IPS-NIHi7 (cell line): ENCODE measurements around the gene ABCB10.
"Not testable (repeated sequence)": the region's sequence is repeated elsewhere in the genome, so short reads cannot be mapped to it uniquely, and the experiment has no call there.

Experiments
- DNase-seq: peaks from one replicate; pipeline ENCODE4 v3.0.0; 2012; ENCODE audit warnings: mixed read lengths; ENCODE audit errors: extremely low spot score

The ABCB10 gene

DNA sequence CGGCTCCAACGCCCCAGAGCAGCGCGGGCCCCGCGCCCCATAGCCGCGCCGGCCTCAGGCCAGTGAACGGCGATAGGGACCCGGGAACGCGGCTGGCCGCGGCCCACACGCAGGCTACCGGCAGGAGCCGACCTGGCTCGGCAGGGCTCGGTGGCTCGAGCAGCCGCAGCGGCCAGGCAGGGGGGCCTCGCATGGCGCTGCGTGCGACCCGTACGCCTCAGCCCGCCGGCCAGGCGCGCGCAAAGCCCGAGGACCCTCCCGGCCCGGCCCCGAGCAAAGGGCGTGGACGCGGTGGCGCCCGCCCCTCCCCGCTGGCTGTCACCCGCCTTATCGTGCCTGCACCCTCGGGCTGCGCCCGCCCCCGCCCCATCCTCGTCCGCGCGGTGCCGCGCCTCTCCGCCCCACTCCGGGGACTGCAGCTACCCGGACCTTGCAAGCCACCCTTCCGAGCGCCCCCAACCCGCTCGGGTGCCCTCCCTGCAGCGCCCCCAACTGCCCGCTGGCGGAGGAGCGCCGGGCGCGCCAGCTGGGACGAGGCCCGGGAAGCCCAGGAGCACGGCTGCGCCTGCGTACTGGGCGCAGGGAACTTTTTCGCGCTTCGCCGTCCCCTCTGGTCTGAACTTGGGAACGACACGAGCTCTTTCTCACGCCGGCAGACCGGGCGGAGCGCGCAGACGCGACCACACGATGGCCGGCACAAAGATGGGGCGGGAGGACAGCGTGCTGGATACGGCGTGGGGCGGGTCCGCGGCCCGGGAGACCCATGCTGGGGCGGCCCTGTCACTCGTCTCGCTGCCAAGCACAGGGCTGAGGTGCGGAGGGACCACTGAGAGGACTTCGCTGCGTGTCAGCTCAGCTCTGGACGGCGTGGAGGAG, at the start of gene ABCB10:
TSS of gene ABCB10 (minus strand) at position 248 of the 876 bp plus-strand sequence. CDS start at position 193, 55 bp downstream.
- peak; percentile 98 for DNase-seq

DNA sequence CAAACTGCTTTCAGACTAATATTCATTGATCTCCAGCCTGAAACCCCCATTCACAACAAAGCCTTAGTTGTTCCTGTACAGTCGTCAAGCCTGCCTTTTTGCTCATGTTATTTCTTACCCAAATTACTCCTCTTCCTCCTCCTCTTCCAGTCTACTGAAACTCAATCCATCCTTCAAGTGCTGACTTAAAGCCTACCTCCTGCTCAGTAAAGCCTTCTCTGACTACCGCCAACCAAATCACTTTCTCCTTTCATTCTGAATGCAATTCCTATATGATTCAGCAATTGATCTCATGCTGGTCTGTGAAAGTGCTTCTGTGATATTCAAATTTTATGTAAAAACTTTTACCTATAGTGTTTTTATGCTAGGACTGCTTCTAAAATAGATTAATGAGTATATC, 48.9 kb upstream of the ABCB10 start:
- DNase-seq, result no peak

DNA sequence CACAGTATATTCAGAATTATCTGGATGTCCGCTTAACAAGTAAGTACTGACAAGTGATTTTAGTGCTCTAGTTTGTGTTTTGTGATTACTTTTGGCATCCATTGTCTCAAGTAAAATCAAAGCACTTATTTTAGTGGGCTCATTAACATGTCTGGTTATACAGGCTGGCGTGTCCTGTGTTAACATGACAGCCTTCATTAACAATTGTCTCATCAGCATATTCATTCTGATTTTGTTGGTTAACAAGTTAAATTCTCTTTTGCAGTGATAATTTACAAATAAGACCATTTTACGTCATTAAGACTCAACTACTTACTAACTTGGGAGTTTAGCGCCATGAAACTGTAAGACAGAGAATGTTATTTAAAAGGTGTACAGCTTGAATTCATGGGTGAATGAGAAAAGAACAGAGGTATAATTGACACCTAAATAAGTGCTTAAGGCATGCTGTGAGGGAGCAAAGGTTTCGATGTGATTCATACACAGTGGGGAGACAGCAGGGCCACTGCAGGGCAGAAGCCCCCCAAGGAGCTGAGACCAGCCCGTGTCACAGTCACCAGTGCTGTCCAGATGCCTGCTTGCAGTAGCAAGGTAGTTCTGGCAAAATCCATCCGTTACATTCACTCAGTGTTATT, 45.0 kb upstream of the ABCB10 start:
- DNase-seq, result no peak

DNA sequence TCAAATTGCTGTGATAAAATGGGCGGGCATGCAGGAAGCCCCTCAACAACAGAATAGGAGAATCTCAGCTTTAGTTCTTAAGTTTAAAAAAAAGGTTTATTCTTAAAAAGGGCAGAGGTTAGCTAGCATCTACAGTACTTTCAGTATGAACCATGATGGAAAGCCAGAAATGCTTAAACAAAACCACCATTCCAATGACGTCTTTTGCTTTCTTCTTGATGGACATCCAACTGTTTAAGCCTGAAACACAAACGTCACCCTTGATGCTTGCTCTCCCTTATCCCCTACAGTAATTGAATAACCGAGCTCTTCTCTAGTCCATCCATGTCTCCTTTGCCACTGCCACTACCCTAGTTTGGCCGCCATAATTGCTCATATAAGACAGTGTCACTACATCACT, 41.7 kb upstream of the ABCB10 start:
- DNase-seq, result no peak

DNA sequence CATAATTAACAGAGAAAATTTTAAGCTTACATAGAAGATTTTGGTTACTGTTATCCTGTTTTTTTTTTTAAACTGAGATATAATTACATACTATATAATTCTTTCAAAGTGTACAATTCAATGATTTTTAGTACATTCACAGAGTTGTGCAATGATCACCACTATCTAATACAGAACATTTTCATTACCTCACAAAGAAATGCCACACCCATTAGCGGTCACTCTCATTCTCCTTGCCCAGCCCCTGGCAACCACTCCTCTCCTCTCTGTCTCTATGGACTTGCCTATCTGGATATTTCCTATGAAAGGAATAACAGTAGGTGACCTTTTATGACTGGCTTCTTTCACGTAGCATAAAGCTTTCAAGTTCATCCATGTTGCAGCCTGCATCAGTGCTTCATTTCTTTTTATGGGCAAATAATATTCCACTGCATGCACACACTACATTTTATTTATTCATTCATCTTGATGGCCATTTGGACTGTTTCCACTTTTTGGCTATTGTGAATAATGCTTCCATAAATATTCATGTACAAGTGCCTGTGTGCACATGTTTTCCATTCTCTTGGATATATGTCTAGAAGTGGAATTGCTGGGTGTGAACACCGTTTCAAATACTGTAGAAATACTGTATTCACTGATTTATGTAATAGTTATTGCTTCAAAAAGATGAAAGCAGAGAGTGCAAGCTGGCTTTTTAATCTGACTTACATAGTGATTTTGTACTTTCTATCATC, 40.9 kb upstream of the ABCB10 start:
- no peak for DNase-seq

DNA sequence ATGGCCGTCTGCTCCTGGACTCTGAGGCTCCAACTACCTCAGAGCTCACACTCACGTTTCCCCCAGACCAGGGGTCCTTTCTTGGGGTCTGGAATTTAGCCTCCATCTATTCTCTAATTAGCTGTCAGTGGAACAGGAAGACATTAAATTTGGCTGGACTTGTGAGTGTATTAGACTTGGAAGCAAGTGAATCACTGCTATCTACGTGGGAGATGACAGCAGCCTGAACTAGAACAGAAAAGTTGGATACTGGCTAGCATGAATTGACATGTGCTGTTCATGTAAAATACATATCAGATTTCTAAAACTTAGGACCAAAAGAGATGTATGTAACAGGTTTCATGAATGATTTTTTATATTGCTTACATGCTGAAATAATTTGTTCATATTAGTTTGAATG, 39.4 kb upstream of the ABCB10 start:
- DNase-seq, result no peak

DNA sequence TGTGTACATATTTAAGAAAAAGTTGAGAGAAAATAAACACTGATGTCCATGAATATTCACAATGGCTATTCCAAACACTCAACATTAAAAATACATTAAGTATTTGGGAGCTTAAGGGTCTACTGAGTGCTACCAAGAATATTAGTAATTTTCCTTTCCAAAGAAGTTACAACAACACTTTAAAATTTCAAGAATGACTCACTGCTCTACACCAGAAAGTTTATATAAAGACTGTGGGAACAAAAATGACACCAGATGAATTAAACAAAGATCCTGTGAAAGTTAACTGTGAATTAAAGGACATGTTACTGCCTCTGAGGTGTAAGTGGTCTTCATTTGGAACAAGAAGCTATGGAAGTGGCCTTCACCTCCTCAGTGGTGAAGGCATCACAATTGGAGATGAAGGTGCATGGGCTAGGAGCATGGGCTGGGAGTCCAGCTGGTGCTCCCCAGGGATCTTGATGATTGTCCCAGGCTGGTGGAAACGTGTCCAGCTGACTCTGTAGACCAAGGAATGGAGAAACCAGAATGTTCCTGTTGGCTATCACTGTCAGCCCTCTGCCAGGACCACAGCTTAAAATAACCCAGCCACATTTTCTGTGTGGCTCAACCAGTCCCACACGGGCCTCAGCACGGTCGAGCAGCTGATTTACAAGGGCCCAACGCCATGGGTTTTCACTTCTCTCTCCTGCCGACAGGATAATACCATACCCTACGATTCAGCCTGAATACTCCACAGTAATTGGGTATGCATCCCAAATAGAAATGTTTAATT, 38.6 kb upstream of the ABCB10 start:
- DNase-seq, result no peak

DNA sequence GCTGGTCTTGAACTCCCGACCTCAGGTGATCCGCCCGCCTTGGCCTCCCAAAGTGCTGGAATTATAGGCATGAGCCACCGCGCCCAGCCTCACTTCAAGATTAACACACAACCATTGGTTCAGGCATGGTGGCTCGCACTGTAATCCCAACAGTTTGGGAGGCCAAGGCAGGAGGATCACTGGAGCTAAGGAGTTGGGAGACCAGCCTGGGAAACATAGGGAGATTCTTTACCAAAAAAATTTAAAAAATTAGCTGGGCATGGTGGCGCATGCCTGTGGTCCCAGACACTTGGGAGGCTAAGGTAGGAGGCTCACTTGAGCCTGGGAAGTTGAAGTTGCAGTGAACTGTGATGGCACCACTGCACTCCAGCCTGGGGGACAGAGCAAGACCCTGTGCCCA, 37.4 kb upstream of the ABCB10 start:
- not testable (repeated sequence) for DNase-seq

DNA sequence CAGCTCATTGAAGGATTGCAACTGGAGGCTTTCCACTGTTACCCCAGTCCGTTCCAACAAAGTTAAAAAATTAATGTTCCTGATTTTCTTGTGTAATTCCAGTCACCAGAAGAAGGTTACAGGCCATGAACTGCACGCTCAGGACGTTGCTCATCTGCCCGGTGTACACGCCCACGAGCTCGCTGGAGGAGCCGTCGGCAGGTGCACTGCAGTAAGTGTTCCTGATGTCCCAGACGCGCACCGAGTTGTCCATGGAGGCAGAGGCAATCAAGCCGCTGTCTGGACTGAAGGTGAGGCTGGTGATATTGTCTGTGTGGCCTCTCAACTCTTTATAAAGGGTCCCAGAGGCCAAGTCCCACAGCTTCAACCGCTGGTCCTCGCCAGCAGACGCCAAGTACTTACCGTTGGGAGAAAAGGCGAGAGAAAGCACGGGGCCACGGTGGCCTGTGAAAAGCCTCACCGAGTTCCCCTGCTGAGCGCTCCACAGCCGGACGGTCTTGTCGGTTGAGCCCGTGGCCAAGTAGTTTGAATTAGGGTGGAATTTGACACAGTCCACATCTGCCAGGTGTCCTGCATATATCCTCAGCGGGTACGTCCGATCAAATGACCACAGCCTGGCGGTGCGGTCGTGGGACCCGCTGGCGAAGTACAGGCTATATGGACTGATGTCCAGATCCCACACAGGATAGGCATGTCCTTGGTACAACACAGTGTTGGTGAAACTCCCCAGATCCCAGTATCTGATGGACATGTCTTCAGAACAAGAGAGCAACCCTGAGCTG, 35.9 kb upstream of the ABCB10 start:
- DNase-seq, result no peak

DNA sequence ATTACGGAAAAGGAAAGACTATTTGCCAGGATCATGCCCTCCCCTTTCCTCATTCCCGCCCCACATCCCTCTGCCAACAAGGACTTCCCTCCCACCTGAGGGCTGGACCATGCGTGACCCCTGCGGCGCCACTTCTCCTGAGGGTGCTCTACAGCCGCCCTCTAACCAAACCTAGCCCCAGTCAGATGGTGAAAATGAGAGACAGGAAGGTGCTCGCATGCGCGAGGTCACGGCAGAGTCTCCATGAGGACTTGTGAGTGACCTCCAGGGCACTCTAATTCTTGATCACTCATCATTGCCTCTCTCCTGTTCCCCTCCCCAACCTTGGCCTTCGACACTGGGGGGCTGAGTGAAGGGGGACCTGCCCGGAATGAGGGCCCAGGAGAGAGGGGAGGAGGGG, 35.3 kb upstream of the ABCB10 start:
- no peak for DNase-seq

DNA sequence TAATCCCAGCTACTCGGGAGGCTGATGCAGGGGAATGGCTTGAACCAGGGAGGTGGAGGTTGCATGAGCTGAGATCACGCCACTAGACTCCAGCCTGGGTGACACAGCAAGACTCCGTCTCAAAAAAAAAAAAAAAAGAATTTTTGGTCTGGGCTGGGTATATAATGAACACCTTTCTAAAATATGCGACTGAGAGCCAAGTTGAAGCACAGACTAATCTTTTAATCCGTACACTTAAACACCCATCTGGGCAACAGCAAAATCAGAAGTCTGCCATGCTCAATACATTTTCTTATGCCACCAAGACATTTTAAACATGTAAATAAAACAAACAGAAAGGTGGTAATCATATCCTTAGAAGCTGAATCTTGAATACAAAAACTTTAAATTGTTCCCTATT, 31.6 kb upstream of the ABCB10 start:
- no peak for DNase-seq

DNA sequence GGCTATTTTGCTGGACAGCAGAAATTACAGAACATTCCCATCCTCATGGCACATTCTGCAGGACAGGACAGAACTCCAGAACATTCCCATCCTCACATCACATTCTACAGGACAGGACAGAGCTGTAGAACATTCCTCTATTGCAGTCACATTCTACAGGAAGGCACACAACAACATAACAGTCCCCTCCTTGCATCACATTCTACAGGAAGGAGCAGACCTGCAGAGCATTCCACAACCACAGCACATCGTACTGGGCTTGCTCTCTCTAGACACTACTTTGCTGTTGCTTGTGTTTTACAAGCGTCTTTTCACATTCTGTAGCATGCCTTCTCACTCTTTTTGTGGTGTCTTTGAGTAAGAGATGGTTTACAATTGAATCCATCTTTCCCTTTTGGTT, 26.8 kb upstream of the ABCB10 start:
- no peak for DNase-seq

DNA sequence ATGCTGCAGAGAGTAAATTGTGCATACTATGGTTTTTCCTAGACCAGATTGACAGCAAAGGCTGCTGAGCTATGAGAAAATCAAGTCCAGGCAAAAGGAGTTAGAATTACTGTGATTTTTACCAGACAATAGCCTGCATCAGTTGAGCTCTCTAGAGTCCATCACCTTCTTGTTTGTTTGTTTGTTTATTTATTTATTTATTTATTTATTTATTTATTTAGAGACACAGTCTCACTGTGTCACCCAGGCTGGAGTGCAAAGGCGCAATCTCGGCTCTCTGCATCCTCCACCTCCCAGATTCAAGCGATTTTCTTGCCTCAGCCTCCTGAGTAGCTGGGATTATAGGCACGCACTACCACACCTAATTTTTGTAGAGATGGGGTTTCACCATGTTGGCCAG, 24.2 kb upstream of the ABCB10 start:
- no peak for DNase-seq

DNA sequence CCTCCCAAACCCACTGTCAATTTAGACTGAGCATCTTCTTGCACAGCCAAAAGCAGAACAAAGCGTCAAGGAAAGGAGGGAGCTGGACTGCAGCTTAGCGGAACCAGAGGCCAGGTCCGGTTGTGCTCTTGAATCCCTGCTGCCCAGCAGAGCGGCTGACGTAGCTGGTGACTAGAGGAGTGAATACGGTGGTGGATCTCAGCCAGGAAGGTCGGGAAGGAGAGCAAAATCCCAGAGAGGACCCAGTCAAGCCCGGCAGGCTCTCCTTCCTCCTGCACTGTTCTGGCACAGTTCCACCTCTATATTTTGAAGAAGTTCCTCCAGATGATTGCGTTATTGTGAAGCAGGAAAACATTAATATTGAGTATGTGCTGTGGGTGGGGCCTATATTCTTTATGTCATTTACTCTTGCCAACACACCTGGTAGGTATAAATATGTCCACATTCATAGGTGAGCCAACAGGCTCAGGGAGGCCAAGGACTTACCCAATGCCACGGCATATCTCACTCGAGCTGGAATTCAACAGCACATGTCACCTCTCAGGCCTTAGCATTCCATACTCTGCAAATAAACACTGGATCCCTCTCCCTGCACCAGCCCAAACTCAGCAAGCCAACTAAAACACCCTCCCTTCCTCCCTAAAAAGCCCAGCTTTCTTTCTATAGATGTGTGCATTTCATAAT, 23.6 kb upstream of the ABCB10 start:
- DNase-seq, result no peak

DNA sequence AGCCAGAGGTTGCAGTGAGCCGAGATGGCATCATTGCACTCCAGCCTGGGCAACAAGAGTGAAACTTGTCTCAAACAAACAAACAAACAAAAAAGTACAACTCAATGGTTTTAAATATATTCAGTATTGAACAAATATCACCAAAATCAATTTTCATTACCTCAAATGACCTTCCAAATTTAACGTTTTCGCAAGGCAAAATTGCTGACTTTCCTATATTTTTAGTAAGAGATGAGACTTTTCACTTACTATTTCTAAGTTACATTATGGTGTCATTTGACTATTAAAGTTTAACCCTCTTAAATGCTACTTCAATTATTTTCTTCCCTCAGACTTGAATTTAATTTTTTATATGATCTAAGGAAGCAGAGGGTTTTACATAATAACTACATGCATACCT, 23.0 kb upstream of the ABCB10 start:
- no peak for DNase-seq

DNA sequence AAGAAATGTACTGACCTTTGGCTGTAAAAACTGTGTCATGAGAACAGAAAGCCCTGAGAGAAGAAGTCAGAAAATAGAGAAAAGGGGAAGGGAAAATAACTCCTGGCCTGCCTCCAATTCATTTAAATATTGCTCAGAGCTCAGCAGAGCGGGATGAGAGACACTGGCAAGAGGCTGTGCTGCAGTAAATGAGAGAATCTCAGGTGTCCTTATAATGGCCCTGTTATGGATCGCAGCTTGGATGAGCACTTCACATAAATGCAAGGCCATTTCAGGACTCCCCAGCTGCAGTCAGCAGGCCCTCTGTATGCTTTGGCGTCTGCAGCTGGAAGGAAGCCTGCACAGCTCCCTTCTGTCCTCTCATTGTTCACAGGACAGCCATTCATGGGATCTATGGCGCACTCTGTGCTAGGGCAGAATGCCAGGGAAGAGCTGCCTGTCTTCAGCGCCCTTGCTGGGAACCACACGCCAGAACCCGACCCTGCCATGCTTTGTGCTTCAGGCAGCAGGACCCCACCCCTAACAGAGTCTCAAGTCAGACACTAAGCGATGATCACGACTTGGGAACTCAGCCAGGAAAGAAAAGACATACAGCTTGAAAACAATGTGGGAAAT, 20.7 kb upstream of the ABCB10 start:
- DNase-seq, result no peak

DNA sequence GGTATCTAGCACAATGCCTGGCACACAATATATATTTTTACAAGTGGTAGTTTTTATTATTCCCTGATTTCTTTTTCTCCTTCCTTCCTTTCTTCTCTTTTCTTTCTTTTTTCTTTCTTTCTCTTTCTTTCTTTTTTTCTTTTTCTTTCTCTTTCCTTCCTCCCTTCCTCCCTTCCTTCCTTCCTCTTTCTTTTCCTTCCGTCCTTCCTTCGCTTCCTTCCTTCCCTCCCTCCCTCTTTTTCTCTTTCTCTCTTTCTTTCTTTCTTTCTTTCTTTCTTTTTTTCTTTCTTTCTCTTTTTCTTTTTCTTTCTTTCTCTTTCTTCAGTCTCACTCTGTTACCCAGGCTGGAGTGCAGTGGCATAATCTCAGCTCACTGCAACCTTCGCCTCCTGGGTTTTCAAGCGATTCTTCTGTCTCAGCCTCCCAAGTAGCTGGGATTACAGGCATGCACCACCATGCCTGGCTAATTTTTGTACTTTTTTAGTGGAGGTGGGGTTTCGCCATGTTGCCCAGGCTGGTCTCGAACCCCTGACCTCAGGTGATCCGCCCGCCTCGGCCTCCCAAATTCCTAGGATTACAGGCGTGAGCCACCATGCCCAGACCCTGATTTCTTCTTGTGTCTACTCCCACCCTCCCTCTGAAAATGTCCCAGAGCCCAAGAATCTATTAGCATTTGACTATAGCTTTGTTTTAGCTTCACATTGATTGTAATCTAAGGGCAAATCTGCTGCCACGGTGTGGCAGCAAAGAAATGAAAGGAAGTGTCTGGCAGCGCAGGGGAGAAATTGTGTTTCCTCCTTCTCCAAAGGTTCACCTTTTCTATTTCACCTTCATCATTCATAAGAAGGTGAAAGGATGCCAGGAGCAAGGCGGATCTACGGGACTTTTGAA, 19.9 kb upstream of the ABCB10 start:
- DNase-seq, result no peak

DNA sequence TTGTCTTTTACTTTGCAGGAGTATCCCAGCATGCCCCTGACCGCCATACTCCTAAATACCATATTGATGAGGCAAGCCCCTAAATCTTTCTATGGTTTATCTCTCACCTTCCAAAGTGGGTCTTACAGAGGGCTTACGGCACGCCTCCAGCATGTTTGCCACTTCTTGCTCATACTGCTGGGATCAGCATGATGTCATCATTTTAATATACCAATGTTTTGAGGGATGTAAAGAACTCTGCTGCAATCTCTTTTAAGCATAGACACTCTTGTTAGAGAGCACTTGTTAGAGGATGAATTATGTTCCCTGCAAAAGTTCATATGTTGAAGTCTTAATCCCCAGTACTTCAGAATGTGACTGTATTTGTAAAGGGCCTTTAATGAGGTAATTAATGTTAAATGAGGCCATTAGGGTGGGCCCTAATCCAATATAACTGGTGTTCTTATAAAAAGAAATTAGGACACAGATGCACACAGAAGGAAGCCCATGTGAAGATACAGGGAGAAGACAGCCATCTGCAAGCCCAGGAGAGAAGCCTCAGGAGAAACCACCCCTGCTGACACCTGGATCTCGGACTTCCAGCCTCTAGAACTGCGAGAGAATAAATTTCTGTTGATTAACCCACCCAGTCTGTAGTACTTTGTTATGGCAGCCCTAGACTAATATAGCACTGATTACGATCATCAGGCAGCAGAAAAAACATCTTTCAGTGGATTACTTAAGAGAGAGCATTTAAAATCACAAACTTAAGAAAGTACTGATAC, 16.4 kb upstream of the ABCB10 start:
- no peak for DNase-seq
